Measurements from ENCODE around the gene AMIGO1.

AMIGO1 gene

GRCh38 chr1:109527098-109527811 is 17.7 kb upstream of the AMIGO1 start:
- peak; percentile 72 for DNase-seq (ENCODE audit: low spot score)
- no peak for TF ChIP-seq CTCF (IDR thresholded peaks at IDR 0.05; ENCODE audit: extremely low read depth, missing control alignments)

- no peak for TF ChIP-seq CTCF (IDR thresholded peaks at IDR 0.05; ENCODE audit: extremely low read depth, missing control alignments)
- no peak for DNase-seq (ENCODE audit: low spot score)
These were observed 14.2 kb upstream of the AMIGO1 start for GRCh38 chr1:109523706-109524105.

GRCh38 chr1:109522026-109522425 is 12.5 kb upstream of the AMIGO1 start:
- no peak for TF ChIP-seq CTCF (IDR thresholded peaks at IDR 0.05; ENCODE audit: extremely low read depth, missing control alignments)
- no peak for DNase-seq (ENCODE audit: low spot score)

- TF ChIP-seq CTCF (IDR thresholded peaks at IDR 0.05; ENCODE audit: extremely low read depth, missing control alignments): no peak
- DNase-seq (ENCODE audit: low spot score): no peak
These were observed 11.8 kb upstream of the AMIGO1 start for GRCh38 chr1:109521002-109521951.

- no peak for DNase-seq (ENCODE audit: low spot score)
- no peak for TF ChIP-seq CTCF (IDR thresholded peaks at IDR 0.05; ENCODE audit: extremely low read depth, missing control alignments)
These were observed 7.8 kb upstream of the AMIGO1 start for GRCh38 chr1:109517337-109517736.

- DNase-seq (ENCODE audit: low spot score): no peak
These were observed 7.3 kb upstream of the AMIGO1 start for GRCh38 chr1:109516872-109517271.

More at GRCh38 chr1:109516872-109517271, 7.3 kb upstream of the AMIGO1 start:
- TF ChIP-seq CTCF (IDR thresholded peaks at IDR 0.05; ENCODE audit: extremely low read depth, missing control alignments): no peak

All from GM20000 (cell line).